ENCODE measurements around the gene IGBP1.
A peak's percentile ranks its signal among the peaks of the same experiment; 100 is the strongest.

The IGBP1 gene

DNA sequence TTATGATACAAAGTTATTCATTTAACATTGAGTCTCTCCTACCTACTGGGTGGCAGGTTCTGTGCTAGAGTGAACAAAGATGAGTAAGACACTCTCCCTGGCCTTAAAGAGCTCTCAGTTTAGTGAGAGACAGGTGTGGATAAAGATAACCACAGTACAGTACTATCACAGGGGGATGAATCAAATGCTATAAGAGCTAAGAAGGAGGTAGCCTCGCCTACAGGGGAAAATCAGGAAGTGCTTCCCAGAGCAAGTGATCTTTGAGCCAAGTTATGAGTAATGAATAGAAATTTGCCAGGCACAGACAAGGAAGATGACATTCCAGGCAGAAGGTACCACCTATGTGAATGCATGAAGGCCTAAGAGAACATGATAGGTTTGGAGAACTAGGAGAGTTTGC, 3.4 kb upstream of the IGBP1 start:
- DNase-seq (no peak), ATAC-seq (replicated peaks) (no peak)
- no peak overlapping the region for H3K27ac Mint-ChIP-seq
- H3K27me3 Mint-ChIP-seq: peaks cover 2 to 8% of the 10 kb centered on the region in 2 donors
- H3K9me3 Mint-ChIP-seq: no peaks in the 10 kb centered on the region
- peaks cover 0 to 3% of the 10 kb centered on the region in 2 donors for H3K36me3 Mint-ChIP-seq
- H3K4me1 Mint-ChIP-seq: peaks cover 2 to 6% of the 10 kb centered on the region in 2 donors
- no peak overlapping the region for H3K4me3 Mint-ChIP-seq

DNA sequence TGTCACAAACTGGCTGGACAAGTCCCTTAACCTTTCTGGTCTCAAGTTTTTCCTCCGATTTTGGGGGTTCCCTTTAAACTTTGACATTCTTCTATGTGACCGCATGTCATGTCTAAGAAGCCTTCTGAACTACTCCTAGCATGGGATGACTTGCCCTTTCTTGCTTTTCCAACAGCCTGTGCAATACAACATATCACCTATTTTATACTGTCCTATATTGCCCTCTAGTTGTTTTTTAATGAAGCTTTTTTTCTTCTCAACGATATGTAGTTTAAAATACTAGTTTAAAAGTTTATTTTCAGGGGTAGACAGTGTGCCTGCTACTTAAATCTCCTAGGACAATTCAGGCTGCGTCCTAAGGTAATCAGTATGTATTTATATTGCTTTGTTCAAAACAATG, 1.0 kb upstream of the IGBP1 start:
- Mint-ChIP-seq H3K9me3 (no peaks in the 10 kb centered on the region), H3K4me3 (no peak overlapping the region), H3K4me1 (peaks cover 10 to 21% of the 10 kb centered on the region in 2 donors), H3K27me3 (peaks cover 0 to 8% of the 10 kb centered on the region in 2 donors), H3K27ac (no peak overlapping the region), H3K36me3 (peaks cover 11 to 12% of the 10 kb centered on the region in 2 donors)
- ATAC-seq (replicated peaks): no peak
- DNase-seq: no peak

DNA sequence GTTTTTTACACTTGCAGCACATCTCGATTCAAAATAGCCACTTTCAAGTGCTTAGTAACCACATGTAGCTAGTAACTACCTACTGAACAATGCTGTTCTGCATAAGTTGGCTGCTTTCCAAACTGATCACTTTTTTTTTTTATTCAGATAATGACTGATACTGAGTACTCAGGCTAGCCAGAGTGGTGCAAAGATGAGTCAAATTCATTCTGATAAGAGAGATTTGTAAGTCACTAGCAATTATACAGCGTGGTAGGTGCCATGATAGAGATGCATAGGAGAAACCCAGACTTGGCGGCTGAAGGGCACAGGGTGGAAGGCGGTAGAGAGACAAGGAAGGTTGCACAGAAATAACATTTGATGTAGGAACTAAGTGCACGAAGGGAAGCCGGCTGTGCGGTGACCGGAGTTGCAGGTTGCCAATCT, 357 bp upstream of the IGBP1 start:
- ATAC-seq (replicated peaks) (peak in 1 of 2 donors; percentile 66), DNase-seq (no peak)

DNA sequence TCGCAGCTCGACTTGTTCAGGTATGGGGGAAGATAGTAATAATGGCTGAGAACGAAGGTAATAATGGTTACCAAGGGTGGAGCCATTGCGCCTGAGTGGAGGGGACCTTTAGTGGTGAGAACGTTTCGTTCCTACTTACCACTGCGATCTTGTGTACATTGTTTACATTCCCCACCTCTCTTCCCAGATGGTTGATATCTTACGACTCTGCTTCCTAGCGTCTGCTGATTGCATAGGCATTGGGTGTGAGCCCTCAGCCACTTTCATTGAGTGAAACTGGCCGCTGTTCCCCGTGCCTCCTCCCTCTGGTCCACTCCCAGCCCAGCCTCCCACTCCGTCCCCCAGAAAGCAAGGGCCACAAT, 850 bp downstream of the IGBP1 start:
- Mint-ChIP-seq H3K4me3 (peak overlapping the region; percentile 97), H3K9me3 (no peaks in the 10 kb centered on the region), H3K36me3 (peaks cover 11 to 15% of the 10 kb centered on the region in 2 donors), H3K4me1 (peaks cover 7 to 24% of the 10 kb centered on the region in 2 donors), H3K27ac (peak overlapping the region; percentile 99), H3K27me3 (no peaks in the 10 kb centered on the region)
- no peak for DNase-seq
- peak; percentile 6 to 8 for ATAC-seq (replicated peaks)

More for the DNA sequence above, 357 bp upstream of the IGBP1 start:
- Mint-ChIP-seq H3K4me1 (peaks cover 10 to 24% of the 10 kb centered on the region in 2 donors), H3K27ac (peak overlapping the region; percentile 99), H3K4me3 (peak overlapping the region; percentile 97), H3K36me3 (peaks cover 11 to 15% of the 10 kb centered on the region in 2 donors), H3K9me3 (no peaks in the 10 kb centered on the region), H3K27me3 (peaks cover 0 to 8% of the 10 kb centered on the region in 2 donors)

DNA sequence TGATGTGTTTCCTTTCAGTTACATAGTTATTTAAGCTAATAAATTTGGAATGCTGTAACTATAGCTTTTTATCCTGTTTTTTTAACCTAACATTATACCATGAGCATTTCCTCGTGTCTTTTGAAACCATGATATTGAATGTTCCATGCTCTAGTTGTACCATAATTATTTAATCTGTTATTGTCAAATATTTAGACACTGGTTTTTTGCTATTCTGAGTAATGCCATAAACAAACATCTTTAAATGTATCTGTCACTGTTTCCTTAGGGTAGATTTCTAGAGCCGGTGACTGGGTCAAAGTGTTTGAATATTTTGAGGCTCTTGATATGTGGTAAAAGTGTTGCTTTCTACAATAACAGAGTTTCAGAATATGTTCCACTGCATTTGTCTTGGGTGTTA, 5.4 kb downstream of the IGBP1 start:
- ATAC-seq (replicated peaks) (no peak), DNase-seq (no peak)
- no peaks in the 10 kb centered on the region for H3K27me3 Mint-ChIP-seq
- H3K27ac Mint-ChIP-seq: no peak overlapping the region
- H3K9me3 Mint-ChIP-seq: no peaks in the 10 kb centered on the region
- peaks cover 27 to 34% of the 10 kb centered on the region in 2 donors for H3K36me3 Mint-ChIP-seq
- H3K4me1 Mint-ChIP-seq: peaks cover 10 to 28% of the 10 kb centered on the region in 2 donors
- no peak overlapping the region for H3K4me3 Mint-ChIP-seq

DNA sequence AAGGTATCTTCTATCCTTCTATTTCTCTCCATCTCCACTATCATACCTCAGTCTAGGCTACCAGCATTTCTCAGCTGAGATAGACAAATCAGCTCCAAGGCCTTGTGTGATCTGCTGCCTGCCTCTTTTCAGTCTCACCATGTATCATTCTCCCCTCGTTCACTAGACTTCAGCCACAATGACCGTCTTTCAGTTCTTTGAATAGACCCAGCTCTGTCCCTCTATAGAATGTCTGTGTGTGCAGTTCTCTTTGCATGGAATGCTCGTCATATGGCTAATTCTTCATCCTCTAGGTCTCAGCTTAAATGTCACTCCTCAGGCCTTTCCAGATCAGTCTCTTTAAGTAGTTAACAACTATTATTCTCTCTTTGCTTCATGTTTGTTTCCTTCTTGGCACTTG, 6.5 kb downstream of the IGBP1 start:
- Mint-ChIP-seq H3K27ac (no peak overlapping the region), H3K4me3 (no peak overlapping the region), H3K36me3 (peaks cover 24 to 34% of the 10 kb centered on the region in 2 donors)

DNA sequence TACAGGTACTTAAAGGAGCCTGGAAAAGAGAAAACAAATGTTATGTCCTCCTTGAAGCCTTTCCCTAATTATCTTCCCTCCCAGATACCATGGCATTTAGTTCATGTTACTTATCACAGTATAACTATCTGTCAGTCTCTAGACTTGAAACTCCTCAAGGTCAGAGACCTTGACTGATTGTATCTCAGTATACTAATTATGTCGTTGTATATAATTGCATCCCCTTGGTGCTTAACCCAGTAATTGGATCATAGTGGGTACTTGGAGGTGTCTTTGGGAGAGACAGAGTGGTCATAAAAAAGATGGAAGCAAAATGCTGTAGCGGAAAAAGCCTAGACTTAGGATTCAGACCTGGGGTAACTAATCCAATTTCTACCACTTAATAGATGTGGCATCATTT, 8.1 kb downstream of the IGBP1 start:
- DNase-seq (no peak), ATAC-seq (replicated peaks) (no peak)
- no peaks in the 10 kb centered on the region for H3K27me3 Mint-ChIP-seq
- no peak overlapping the region for H3K4me3 Mint-ChIP-seq
- no peaks in the 10 kb centered on the region for H3K9me3 Mint-ChIP-seq
- peaks cover 6 to 18% of the 10 kb centered on the region in 2 donors for H3K4me1 Mint-ChIP-seq
- H3K36me3 Mint-ChIP-seq: peaks cover 19 to 28% of the 10 kb centered on the region in 2 donors
- no peak overlapping the region for H3K27ac Mint-ChIP-seq

More for the DNA sequence above, 6.5 kb downstream of the IGBP1 start:
- H3K4me1 Mint-ChIP-seq: peaks cover 10 to 28% of the 10 kb centered on the region in 2 donors
- H3K27me3 Mint-ChIP-seq: no peaks in the 10 kb centered on the region
- ATAC-seq (replicated peaks) (no peak), DNase-seq (no peak)
- no peaks in the 10 kb centered on the region for H3K9me3 Mint-ChIP-seq

DNA sequence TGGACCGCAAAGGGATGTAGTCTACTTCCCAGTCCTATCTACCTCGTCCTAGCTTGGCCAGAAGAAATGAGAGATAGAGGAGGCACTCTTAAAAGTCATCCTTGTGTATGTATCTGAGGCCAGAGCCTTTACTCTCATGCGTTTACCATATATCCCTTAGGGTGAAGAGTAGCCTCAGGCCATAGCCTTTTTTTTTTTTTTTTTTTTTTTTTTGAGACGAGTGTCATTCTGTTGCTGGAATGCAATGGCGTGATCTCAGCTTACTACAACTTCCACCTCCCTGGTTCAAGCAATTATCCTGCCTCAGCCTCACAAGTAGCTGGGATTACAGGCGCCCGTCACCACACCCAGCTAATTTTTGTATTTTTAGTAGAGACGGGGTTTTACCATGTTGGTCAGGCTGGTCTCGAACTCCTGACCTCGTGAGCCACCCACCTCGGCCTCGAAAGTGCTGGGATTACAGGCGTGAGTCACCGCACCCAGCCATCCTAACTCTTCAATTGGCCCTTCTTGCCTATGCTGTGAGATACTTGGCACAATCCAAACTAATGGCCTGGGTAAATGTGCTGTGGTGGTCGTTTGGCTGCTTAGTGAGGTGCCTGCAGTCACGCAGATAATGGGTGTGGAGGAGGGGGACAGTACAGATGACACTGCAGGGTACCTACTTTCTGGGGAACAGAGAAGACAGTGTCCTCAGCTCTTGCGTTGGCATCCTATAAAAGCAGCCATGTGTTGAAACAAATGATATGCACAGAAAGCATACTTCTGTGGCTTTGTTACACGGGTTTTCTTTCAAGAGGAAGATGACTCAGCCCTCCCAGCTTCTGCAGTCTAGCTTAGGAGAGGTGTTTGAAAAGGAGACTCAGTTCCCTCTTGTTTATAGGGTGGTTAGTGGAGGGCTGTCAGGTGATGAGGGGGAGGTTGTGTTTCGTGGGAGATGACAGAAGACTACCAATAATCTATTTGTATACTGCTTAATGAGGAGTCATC, 33.6 kb downstream of the IGBP1 start:
- ATAC-seq (replicated peaks) (peak in 1 of 2 donors; percentile 57), DNase-seq (no peak)
- H3K27me3 Mint-ChIP-seq: no peaks in the 10 kb centered on the region
- H3K4me1 Mint-ChIP-seq: peaks cover 0 to 3% of the 10 kb centered on the region in 2 donors
- H3K4me3 Mint-ChIP-seq: no peak overlapping the region
- peaks cover 7 to 14% of the 10 kb centered on the region in 2 donors for H3K36me3 Mint-ChIP-seq
- H3K9me3 Mint-ChIP-seq: no peaks in the 10 kb centered on the region
- H3K27ac Mint-ChIP-seq: no peak overlapping the region

DNA sequence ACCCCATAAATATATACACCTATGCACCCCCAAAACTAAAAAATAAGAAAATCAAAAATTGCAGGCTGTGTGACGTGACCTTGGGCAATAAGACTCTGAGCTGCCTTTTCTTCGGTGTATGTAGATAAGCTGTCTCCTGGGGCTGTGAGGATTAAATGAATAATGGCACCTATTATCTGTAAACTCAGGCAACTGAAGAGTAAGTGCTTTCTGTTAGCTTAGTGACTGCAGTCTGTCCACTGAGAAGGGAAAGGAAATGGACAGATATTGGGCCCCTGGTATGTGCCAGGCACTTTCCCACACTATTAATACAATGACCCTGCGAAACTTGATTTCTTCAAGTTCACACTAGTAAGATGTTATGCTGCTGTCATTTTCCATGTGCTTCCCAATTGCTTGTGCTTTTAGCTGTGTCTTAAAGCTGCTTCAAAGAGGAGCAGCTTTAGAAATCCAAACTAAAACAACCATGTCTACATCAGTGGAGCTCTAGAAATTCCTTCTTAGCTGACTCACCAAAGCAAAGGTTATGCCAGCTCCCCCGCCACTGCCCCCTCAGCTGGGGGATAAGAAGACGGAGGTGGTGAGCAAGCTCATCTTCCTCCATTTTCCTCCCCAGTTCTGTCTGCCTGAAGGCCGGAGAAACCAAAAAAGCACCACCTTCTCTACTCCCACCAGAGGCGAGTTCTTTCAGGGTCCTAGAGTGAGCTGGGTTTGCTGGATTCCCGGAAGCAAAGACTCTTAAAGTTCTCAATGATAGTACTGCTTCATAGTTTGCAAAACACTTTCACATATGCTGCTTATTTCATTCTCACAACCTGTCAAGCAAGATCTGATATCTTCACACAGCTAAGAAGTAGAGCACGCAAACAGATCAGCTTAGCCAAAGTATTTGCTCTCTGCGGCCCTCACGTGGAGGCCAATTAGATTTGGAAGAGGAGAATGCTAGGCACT, 35.3 kb downstream of the IGBP1 start:
- no peak for DNase-seq

DNA sequence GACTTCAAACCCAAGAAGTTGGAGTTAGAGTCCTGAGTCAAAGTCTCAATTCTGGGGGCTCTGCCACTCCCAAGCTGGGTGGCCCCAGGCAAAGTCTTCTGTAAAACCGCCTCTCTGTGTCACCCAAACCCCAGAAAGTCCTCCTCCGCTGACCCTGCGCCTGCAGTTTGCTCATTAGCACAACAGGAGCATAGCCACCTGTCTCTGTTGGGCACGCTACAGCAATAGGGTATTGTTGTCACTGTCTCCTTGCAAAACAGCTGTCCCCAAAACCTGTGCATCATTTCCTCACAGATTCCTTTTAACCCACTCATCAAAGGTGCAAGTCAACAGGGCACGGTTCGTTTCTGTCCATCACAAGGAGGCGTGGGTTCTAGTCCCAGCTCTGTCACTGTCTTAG, 36.0 kb downstream of the IGBP1 start:
- no peak for DNase-seq
- H3K36me3 Mint-ChIP-seq: peaks cover 7 to 9% of the 10 kb centered on the region in 2 donors
- no peak for ATAC-seq (replicated peaks)
- H3K4me1 Mint-ChIP-seq: peaks cover 3 to 5% of the 10 kb centered on the region in 2 donors
- no peak overlapping the region for H3K4me3 Mint-ChIP-seq
- H3K9me3 Mint-ChIP-seq: no peaks in the 10 kb centered on the region
- no peaks in the 10 kb centered on the region for H3K27me3 Mint-ChIP-seq
- no peak overlapping the region for H3K27ac Mint-ChIP-seq

More for the DNA sequence above, 35.3 kb downstream of the IGBP1 start:
- Mint-ChIP-seq H3K27ac (no peak overlapping the region), H3K4me3 (no peak overlapping the region), H3K9me3 (no peaks in the 10 kb centered on the region), H3K27me3 (no peaks in the 10 kb centered on the region), H3K36me3 (peaks cover 7 to 14% of the 10 kb centered on the region in 2 donors), H3K4me1 (peaks cover 3 to 5% of the 10 kb centered on the region in 2 donors)
- ATAC-seq (replicated peaks): no peak

DNA sequence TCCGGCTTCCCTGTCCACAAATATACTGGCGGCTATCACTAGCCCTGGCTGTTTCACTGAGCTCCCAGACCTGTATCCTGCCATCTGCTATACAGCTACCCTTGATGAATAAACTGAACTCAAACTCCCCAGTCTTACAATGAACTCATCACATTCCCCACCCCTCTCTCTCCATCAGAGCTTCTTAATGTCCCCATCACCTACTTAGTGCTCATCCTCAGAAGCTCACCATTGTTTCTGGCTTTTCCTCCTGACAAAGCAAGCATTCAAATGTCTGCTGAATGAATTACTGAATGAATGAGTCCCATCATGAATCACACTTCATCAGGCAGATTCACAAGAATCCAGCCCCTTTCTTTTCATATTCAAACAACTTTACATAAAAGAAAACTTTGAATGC, 38.4 kb downstream of the IGBP1 start:
- Mint-ChIP-seq H3K27me3 (no peaks in the 10 kb centered on the region), H3K36me3 (peaks cover 2 to 3% of the 10 kb centered on the region in 2 donors), H3K9me3 (no peaks in the 10 kb centered on the region), H3K27ac (no peak overlapping the region), H3K4me3 (no peak overlapping the region), H3K4me1 (peaks cover 3 to 5% of the 10 kb centered on the region in 2 donors)
- ATAC-seq (replicated peaks) (no peak), DNase-seq (no peak)

DNA sequence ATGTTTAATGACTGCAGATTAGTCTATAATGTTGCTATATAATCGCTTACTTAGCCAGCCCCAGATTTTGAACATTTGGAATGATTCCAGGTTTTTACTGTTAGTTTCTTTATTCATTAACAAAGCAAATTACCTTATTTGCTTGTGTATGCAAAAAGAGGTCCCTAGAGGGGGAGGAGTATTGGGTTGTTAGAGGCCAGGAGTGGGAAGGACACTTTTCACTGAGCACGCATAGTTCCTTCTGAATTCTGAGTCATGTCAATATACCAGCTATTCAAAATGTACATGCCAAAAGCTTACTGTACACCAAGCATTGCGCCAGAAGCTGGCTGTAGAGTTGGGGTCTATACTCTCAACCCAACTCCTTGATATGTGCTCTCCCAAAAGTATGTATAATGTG, 39.0 kb downstream of the IGBP1 start:
- ATAC-seq (replicated peaks) (no peak), DNase-seq (no peak)
- H3K4me1 Mint-ChIP-seq: peaks cover 7 to 11% of the 10 kb centered on the region in 2 donors
- H3K9me3 Mint-ChIP-seq: no peaks in the 10 kb centered on the region
- H3K4me3 Mint-ChIP-seq: no peak overlapping the region
- H3K27me3 Mint-ChIP-seq: no peaks in the 10 kb centered on the region
- no peak overlapping the region for H3K27ac Mint-ChIP-seq
- peaks cover under 1 to 1% of the 10 kb centered on the region in 2 donors for H3K36me3 Mint-ChIP-seq

DNA sequence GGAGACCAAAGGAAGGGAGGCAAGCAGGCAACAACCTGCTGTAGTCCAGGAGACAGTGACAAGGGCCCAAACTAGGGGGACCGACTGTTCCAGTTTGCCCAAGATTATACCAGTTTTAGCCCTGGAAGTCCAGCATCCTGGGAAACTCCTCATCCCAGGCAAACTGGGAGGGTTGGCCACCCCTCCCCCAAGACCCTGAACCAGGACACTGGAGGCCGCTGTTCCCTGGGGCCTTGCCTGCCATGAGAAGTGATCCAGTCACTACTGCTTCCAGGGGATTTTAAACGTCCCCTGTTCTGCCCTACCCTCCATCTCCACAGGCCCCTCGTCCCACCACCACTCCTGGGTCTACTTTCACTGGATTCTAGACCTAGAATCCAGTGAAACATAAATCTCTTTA, 39.7 kb downstream of the IGBP1 start:
- no peak overlapping the region for H3K27ac Mint-ChIP-seq
- H3K36me3 Mint-ChIP-seq: no peaks in the 10 kb centered on the region
- no peaks in the 10 kb centered on the region for H3K27me3 Mint-ChIP-seq
- H3K4me1 Mint-ChIP-seq: peaks cover 6 to 13% of the 10 kb centered on the region in 2 donors
- ATAC-seq (replicated peaks) (no peak), DNase-seq (no peak)
- no peak overlapping the region for H3K4me3 Mint-ChIP-seq
- H3K9me3 Mint-ChIP-seq: no peaks in the 10 kb centered on the region

DNA sequence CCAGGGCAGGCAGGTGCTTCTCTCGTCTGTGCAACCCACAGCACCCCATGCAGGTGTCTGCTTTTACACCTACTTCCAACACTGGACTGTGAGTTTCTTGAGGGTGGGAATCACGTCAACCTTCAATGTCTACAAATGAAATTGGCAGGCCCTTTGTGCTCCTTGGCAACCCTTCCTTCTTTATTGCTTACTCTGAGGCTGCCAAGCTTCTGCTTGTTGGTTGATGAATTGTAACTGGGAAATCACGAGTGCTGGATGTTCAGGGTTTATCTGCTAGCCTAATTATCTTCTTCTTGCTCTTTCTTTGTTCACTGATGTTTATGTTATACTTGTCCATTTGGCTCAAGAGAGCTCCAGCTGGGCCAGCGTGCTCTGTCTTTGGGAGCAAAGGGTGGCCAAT, 41.5 kb downstream of the IGBP1 start:
- Mint-ChIP-seq H3K4me1 (peaks cover 6 to 13% of the 10 kb centered on the region in 2 donors), H3K4me3 (no peak overlapping the region), H3K9me3 (no peaks in the 10 kb centered on the region), H3K27ac (no peak overlapping the region), H3K36me3 (no peaks in the 10 kb centered on the region), H3K27me3 (no peaks in the 10 kb centered on the region)
- DNase-seq: no peak
- no peak for ATAC-seq (replicated peaks)
